Central memory CD8-positive, alpha-beta T cell (primary cell): ENCODE results near the gene MYH7.
"Not testable (repeated sequence)": the region's sequence is repeated elsewhere in the genome, so short reads cannot be mapped to it uniquely, and the experiment has no call there.

Experiments used
- ATAC-seq: fragments of 150-1000 bp; cut with Tn5 transposase; replicated peaks from 2 replicates; pipeline ENCODE4 v1.10.0; 2022; ENCODE audit warnings: mild to moderate bottlenecking, moderate FRiP score, moderate number of reproducible peaks; ENCODE audit not compliant: poor library complexity, severe bottlenecking; ENCODE audit errors: extremely low read depth
- DNase-seq, 2 donors: peaks; one replicate each; pipeline ENCODE4 v3.0.0; 2021; ENCODE audit warnings: low spot score in 2 of 2
- H3K27ac Mint-ChIP-seq: one replicate; pipeline ENCODE4 v1.8.0; 2022; ENCODE audit warnings: low read depth, mild to moderate bottlenecking, moderate library complexity, mixed read lengths
- H3K27me3 Mint-ChIP-seq: one replicate; pipeline ENCODE4 v1.8.0; 2022; ENCODE audit warnings: mixed read lengths
- H3K36me3 Mint-ChIP-seq: one replicate; pipeline ENCODE4 v1.8.0; 2022; ENCODE audit warnings: mild to moderate bottlenecking, moderate library complexity, mixed read lengths; ENCODE audit not compliant: insufficient read depth
- H3K4me1 Mint-ChIP-seq: one replicate; pipeline ENCODE4 v1.8.0; 2022; ENCODE audit warnings: mixed read lengths
- H3K4me3 Mint-ChIP-seq: one replicate; pipeline ENCODE4 v1.8.0; 2022; ENCODE audit warnings: mild to moderate bottlenecking, moderate library complexity, mixed read lengths
- H3K9me3 Mint-ChIP-seq: one replicate; pipeline ENCODE4 v1.8.0; 2022; ENCODE audit warnings: mixed read lengths

The MYH7 gene

DNA sequence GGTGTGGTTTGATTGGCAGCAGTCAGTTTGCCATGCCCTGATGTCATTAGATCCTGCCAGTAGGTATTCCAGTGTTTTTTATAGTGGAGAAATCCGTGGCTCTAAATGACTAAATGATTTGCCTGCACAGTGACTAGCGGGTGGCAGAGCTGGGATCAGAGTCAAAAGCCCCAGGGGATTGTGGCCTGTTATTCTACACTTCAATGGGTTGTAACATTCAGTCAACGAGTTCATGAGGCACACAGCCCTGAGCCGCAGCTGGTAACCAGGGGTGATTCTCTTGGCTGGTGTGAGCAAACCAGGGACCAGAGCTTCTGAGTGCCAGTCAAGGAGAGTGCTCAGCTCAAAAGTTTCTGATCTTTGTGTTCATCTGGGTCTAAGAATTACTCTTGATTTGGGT, 29.2 kb downstream of the MYH7 start:
- Mint-ChIP-seq H3K36me3 (peaks cover 2% of the 10 kb centered on the region), H3K9me3 (no peaks in the 10 kb centered on the region), H3K4me1 (no peaks in the 10 kb centered on the region), H3K27ac (no peak overlapping the region), H3K27me3 (peaks cover 83% of the 10 kb centered on the region), H3K4me3 (no peak overlapping the region)
- DNase-seq (no peak), ATAC-seq (no peak)

DNA sequence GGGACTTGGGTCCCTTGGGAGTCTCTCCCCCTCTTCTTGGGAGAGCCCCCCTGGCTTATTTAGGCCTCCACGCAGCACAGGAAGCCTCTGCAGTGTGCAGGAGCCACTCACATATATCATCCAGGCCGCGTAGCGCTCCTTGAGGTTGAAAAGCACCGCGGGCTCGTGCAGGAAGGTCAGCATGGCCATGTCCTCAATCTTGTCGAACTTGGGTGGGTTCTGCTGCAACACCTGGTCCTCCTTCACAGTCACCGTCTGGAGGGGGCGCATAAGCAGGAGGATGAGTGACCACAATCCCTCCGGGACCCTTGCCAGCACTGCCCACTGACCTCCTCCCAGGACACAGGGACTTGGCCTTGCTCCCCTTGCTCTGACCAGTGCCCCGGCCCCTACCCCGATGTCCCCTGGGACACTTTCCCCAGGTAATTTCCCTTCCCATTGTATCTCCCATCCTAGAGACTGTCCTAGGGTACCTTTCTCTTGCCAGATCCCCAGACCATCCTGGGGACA, 29.9 kb downstream of the MYH7 start:
- no peak for DNase-seq
- H3K27ac Mint-ChIP-seq = no peak overlapping the region
- H3K9me3 Mint-ChIP-seq = no peaks in the 10 kb centered on the region
- H3K27me3 Mint-ChIP-seq = peaks cover 77% of the 10 kb centered on the region
- no peak overlapping the region for H3K4me3 Mint-ChIP-seq
- H3K4me1 Mint-ChIP-seq = no peaks in the 10 kb centered on the region
- ATAC-seq = no peak
- peaks cover 2% of the 10 kb centered on the region for H3K36me3 Mint-ChIP-seq

GRCh38 chr14:23405096-23405495, 30.4 kb downstream of the MYH7 start:
- Mint-ChIP-seq H3K4me1 (no peaks in the 10 kb centered on the region), H3K4me3 (no peak overlapping the region), H3K27ac (no peak overlapping the region), H3K27me3 (peaks cover 72% of the 10 kb centered on the region), H3K36me3 (peaks cover 2% of the 10 kb centered on the region), H3K9me3 (no peaks in the 10 kb centered on the region)
- DNase-seq (no peak), ATAC-seq (no peak)

- DNase-seq (no peak), ATAC-seq (no peak)
- H3K4me3 Mint-ChIP-seq = no peak overlapping the region
- peaks cover 67% of the 10 kb centered on the region for H3K27me3 Mint-ChIP-seq
- peaks cover 2% of the 10 kb centered on the region for H3K36me3 Mint-ChIP-seq
- H3K4me1 Mint-ChIP-seq = no peaks in the 10 kb centered on the region
- no peaks in the 10 kb centered on the region for H3K9me3 Mint-ChIP-seq
- H3K27ac Mint-ChIP-seq = no peak overlapping the region
Observed at GRCh38 chr14:23404331-23404900, 31.0 kb downstream of the MYH7 start.

DNA sequence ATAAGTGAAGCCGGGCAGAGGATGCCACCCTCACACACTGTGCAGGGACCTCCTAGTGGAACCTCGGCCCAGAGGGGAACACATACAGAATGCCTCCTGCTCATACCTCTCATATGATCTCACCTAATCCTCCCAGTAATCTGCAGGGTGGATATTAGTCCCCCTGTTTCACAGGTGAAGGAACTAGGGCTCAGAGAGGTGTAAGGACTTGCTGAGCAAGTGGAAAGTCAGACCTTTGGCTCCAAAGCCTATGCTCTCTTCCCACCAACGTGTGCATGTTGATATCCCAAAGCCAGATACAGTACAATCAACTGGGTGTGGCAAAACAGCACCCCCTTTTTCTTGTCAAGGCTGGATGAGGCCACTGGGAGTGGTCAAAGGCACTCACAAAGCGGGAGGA, 31.6 kb downstream of the MYH7 start:
- H3K27me3 Mint-ChIP-seq = peaks cover 62% of the 10 kb centered on the region
- H3K27ac Mint-ChIP-seq = no peak overlapping the region
- peaks cover 2% of the 10 kb centered on the region for H3K36me3 Mint-ChIP-seq
- no peak for DNase-seq
- no peaks in the 10 kb centered on the region for H3K9me3 Mint-ChIP-seq
- H3K4me1 Mint-ChIP-seq = no peaks in the 10 kb centered on the region
- H3K4me3 Mint-ChIP-seq = no peak overlapping the region
- no peak for ATAC-seq

GRCh38 chr14:23403139-23403438, 32.4 kb downstream of the MYH7 start:
- no peaks in the 10 kb centered on the region for H3K9me3 Mint-ChIP-seq
- H3K36me3 Mint-ChIP-seq = peaks cover 2% of the 10 kb centered on the region
- no peak overlapping the region for H3K4me3 Mint-ChIP-seq
- H3K4me1 Mint-ChIP-seq = no peaks in the 10 kb centered on the region
- ATAC-seq (no peak), DNase-seq (no peak)
- H3K27ac Mint-ChIP-seq = no peak overlapping the region
- H3K27me3 Mint-ChIP-seq = peaks cover 59% of the 10 kb centered on the region

DNA sequence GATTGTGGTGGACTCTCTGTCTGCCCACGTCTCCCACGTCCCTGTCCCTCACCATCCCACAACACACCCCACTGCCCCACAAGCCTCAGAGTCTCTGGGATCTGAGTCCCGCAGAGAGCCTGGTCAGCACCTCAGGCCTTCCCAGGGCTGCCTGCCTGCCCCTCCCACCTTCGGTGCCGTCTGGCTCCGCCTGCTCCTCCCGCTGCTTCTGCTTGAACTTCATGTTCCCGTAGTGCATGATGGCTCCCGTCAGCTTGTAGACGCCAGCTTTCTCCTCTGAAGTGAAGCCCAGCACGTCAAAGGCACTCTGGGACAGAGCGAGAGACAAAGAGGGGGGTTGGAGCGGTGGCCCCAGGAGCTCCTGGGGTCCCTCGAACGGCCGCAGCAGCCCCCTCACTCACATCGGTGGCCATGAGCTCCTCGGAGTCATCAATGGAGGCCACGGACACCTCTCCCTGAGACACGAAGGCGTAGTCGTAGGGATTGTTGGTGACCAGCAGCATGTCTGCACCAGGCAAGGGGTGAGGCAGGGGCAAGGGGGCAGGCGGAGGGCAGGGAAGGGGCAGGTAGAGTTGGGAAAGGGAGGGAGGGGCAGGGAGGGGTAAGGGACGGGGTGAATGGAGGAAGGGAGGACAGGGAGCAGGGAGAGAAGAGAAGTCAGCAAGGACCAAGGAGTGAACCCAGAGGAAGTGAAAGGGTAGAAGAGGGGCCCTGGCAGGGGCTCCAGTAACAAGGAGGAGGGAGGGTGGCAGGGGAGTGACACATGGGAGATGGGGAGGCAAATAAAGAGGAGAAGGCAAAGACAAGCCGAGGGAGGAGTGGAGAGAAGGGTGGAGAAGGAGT, 32.9 kb downstream of the MYH7 start:
- Mint-ChIP-seq H3K4me1 (no peaks in the 10 kb centered on the region), H3K4me3 (no peak overlapping the region), H3K27ac (no peak overlapping the region), H3K27me3 (peaks cover 57% of the 10 kb centered on the region), H3K36me3 (peaks cover 2% of the 10 kb centered on the region), H3K9me3 (no peaks in the 10 kb centered on the region)
- ATAC-seq = no peak
- DNase-seq = no peak

- DNase-seq = no peak
- ATAC-seq = no peak
- H3K9me3 Mint-ChIP-seq = no peaks in the 10 kb centered on the region
- H3K27me3 Mint-ChIP-seq = peaks cover 45% of the 10 kb centered on the region
- peaks cover 2% of the 10 kb centered on the region for H3K36me3 Mint-ChIP-seq
- no peaks in the 10 kb centered on the region for H3K4me1 Mint-ChIP-seq
- no peak overlapping the region for H3K27ac Mint-ChIP-seq
- H3K4me3 Mint-ChIP-seq = no peak overlapping the region
Observed at GRCh38 chr14:23401291-23401690, 34.2 kb downstream of the MYH7 start.

DNA sequence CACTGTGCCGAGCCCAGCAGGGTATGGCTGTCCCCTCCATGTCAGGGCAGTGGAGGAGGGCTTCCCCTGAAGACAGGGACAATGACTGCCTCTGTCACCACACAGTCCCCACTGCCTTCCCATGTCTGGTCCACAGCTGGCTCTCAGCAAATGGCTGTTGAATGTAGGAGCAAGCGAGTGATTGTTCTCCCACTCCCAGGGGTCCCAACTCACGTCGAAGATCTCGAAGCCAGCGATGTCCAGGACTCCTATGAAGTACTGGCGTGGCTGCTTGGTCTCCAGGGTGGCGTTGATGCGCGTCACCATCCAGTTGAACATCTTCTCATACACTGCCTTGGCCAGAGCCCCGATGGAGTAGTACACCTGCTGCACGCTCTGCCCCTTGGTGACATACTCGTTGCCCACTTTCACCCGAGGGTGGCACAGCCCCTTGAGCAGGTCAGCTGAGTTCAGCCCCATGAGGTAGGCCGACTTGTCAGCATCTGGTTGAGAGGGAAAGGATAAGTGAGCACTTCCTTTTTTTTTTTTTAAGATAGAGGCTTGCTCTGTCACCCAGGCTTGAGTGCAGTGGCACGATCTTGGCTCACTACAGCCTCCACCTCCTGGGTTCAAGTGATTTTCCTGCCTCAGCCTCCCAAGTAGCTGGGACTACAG, 34.8 kb downstream of the MYH7 start:
- not testable (repeated sequence) for ATAC-seq, H3K4me1 Mint-ChIP-seq, H3K36me3 Mint-ChIP-seq, H3K9me3 Mint-ChIP-seq, H3K27ac Mint-ChIP-seq, H3K4me3 Mint-ChIP-seq, DNase-seq
- H3K27me3 Mint-ChIP-seq = peaks cover 38% of the 10 kb centered on the region

DNA sequence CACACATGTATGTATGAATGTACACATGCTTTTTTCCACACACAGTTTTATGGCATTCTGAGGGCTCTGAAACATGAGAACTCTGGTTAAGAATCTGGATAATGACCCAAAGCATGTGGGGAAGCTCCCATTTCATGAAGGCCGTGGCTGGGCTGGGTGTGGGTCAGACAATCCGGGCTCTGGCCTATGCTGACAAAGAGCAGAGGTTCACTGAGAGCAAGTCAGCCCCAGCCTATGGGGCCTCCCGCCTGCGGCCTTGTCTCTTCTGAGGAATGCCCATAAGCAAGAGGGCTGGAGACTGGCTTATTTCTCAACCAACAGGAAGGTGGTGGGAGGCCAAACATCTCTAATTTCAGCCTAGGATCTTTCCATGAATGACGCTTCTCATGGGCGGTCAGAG, 35.9 kb downstream of the MYH7 start:
- Mint-ChIP-seq H3K27ac (no peak overlapping the region), H3K36me3 (no peaks in the 10 kb centered on the region), H3K4me3 (no peak overlapping the region), H3K27me3 (peaks cover 42% of the 10 kb centered on the region), H3K4me1 (no peaks in the 10 kb centered on the region), H3K9me3 (no peaks in the 10 kb centered on the region)
- ATAC-seq (no peak), DNase-seq (no peak)

DNA sequence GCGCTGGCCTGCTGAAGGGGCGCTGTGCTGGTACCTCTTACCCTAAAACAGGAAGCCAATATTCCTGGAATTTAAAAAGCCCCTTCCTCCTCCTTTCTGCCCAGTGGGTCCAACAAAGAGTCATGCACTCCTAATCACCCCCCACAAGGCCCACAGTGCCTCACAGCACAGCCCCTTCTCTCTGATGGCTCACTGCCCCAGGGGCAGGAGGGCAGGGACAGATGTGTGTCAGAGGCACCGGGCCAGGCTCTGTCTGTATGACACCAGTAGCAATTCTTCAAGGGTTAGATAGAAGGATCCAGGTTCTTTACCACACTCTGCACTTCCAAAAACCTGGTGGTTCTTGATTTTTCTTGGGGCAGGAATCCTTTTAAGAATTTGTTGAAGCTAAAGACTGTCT, 36.3 kb downstream of the MYH7 start:
- Mint-ChIP-seq H3K4me1 (no peaks in the 10 kb centered on the region), H3K27me3 (peaks cover 42% of the 10 kb centered on the region), H3K4me3 (no peak overlapping the region), H3K27ac (no peak overlapping the region), H3K9me3 (no peaks in the 10 kb centered on the region), H3K36me3 (no peaks in the 10 kb centered on the region)
- DNase-seq = no peak
- no peak for ATAC-seq

DNA sequence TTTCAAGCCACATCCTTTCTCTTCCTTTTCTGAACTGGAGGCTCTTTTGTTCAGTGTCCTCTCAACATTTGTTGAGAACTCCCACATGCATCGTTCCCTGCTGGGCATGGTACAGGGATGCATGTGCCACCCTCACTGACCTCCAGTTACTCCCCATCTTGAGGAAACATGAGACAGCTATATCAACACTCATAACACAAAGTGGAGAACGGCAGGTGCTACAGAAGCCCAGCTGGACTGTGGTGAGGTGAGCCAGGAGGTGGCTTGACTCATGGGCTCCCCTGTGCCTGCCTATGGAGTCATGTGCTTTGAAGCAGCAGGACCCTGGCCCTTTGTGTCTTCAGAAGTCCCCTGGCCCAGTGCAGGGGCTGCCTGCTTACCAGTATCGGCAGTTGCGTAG, 37.1 kb downstream of the MYH7 start:
- DNase-seq (no peak), ATAC-seq (no peak)
- no peaks in the 10 kb centered on the region for H3K9me3 Mint-ChIP-seq
- H3K27me3 Mint-ChIP-seq = peaks cover 35% of the 10 kb centered on the region
- H3K27ac Mint-ChIP-seq = no peak overlapping the region
- H3K4me3 Mint-ChIP-seq = no peak overlapping the region
- no peaks in the 10 kb centered on the region for H3K4me1 Mint-ChIP-seq
- H3K36me3 Mint-ChIP-seq = no peaks in the 10 kb centered on the region
